ENCODE data around the gene CTRB2. TPM values are rescaled to one million over a fixed set of nuclear protein-coding genes. Genes with fewer than 3 reads are reported as not detected.

CTRB2 gene
- total RNA-seq, 6 donors from 2014 or later = 9.8 to 15.9 TPM; not detected in 4

DNA sequence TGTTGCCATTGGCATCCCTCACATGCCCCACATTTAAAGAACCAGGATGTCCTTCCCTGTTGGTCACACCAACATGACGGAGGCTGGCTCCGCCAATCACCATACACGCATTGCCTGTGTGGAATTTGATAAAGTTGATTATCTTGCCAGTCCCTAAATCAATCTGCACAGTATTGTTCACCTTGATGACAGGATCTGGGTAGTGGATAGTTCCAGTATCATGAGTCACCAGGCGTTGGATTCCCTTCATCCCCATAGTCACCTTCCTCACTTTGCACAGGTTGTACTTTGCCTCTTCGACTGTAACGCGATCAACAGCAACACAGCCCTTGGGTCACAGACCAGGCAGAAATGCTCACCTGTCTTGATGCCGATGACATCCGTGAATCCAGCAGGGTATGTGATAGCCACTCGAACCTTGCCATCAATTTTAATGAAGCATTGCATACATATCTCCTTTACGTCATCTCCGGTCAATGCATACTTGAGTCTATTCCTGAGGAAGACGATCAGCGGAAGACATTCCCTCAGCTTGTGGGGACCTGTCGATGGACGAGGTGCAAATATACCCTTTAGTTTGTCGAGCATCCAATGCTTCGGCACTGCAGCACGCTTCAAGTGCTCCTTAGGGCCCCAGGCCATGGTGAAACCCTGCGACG, 14.2 kb downstream of the CTRB2 start:
- Histone ChIP-seq H3K4me3 (no peak overlapping the region), H3K36me3 (no peaks in the 10 kb centered on the region), H3K27ac (no peak overlapping the region), H3K27me3 (no peaks in the 10 kb centered on the region), H3K9me3 (no peaks in the 10 kb centered on the region), H3K4me1 (no peaks in the 10 kb centered on the region)
- DNase-seq (no peak), ATAC-seq (ENCODE audit: low FRiP score in 2 of 2) (no peak)
- WGBS, 2 donors = 87 to 89% methylated on average over 21 of the region's 21 CpGs
- no peak for TF ChIP-seq POLR2A (IDR thresholded peaks at IDR 0.05)
- TF ChIP-seq EP300 (IDR thresholded peaks at IDR 0.05) = no peak
- no peak for TF ChIP-seq CTCF (IDR thresholded peaks at IDR 0.05)
- no peak for TF ChIP-seq POLR2AphosphoS5 (IDR thresholded peaks at IDR 0.05)

GRCh38 chr16:75189638-75190245, 17.2 kb downstream of the CTRB2 start:
- Histone ChIP-seq H3K4me1 (no peaks in the 10 kb centered on the region), H3K27me3 (no peaks in the 10 kb centered on the region), H3K27ac (no peak overlapping the region), H3K36me3 (no peaks in the 10 kb centered on the region), H3K4me3 (no peak overlapping the region), H3K9me3 (no peaks in the 10 kb centered on the region)
- WGBS, 2 donors = 85 to 89% methylated on average over 8 of the region's 8 CpGs
- DNase-seq = no peak
- no peak for TF ChIP-seq CTCF (IDR thresholded peaks at IDR 0.05)
- TF ChIP-seq POLR2A (IDR thresholded peaks at IDR 0.05) = no peak
- no peak for TF ChIP-seq POLR2AphosphoS5 (IDR thresholded peaks at IDR 0.05)
- TF ChIP-seq EP300 (IDR thresholded peaks at IDR 0.05) = no peak
- ATAC-seq (ENCODE audit: low FRiP score in 2 of 2) = no peak

DNA sequence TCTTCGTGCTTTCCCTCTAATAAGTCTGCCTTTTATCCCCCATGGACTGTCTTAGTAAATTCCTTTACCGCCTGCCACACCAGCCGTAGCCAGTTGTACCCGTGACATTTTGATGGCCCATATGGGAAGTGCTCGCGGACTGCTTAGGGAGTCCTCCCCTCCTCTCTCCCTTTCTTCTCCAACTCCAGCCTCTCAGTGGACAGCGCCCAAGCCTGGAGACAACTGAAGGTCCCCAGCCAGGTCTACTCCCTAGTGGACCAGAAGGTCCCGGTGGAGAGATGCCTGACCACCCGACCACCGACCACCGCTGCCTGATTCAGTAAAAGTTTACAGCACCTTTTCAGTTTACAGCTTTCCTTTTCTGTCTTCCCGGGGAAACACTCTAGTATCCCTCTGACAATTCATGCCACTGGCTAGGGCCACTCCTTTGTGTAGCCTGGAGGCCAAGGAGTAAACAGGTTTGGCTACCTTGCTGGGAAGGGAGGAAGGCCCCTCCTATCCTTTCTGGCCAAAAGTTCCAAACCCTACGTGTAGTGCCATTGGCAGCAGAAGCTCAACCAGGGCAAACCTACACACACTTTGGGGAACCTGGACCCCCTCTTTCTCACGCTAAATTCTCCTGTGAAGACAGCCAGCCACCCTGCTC, 18.0 kb downstream of the CTRB2 start:
- Histone ChIP-seq H3K4me3 (no peak overlapping the region), H3K4me1 (no peaks in the 10 kb centered on the region), H3K27ac (no peak overlapping the region), H3K36me3 (no peaks in the 10 kb centered on the region), H3K9me3 (no peaks in the 10 kb centered on the region), H3K27me3 (no peaks in the 10 kb centered on the region)
- 85 to 88% methylated on average over 14 of the region's 14 CpGs for WGBS, 2 donors
- TF ChIP-seq EP300 (IDR thresholded peaks at IDR 0.05) (no peak), POLR2A (IDR thresholded peaks at IDR 0.05) (no peak), POLR2AphosphoS5 (IDR thresholded peaks at IDR 0.05) (no peak), CTCF (IDR thresholded peaks at IDR 0.05) (no peak)
- DNase-seq = no peak
- no peak for ATAC-seq (ENCODE audit: low FRiP score in 2 of 2)

GRCh38 chr16:75181630-75182029, 25.3 kb downstream of the CTRB2 start:
- Histone ChIP-seq H3K27me3 (no peaks in the 10 kb centered on the region), H3K4me1 (no peaks in the 10 kb centered on the region), H3K27ac (no peak overlapping the region), H3K4me3 (no peak overlapping the region), H3K36me3 (no peaks in the 10 kb centered on the region), H3K9me3 (peaks cover 4 to 11% (median 7%) of the 10 kb centered on the region in 4 donors)
- ATAC-seq (ENCODE audit: low FRiP score in 2 of 2) (no peak), DNase-seq (no peak)
- 21 to 25% methylated on average over 3 of the region's 3 CpGs for WGBS, 2 donors
- no peak for TF ChIP-seq POLR2AphosphoS5 (IDR thresholded peaks at IDR 0.05)
- TF ChIP-seq POLR2A (IDR thresholded peaks at IDR 0.05) = no peak
- TF ChIP-seq EP300 (IDR thresholded peaks at IDR 0.05) = no peak
- no peak for TF ChIP-seq CTCF (IDR thresholded peaks at IDR 0.05)
